ENCODE measurements around the gene CFAP100. TPM values are rescaled to one million over a fixed set of nuclear protein-coding genes. Genes with fewer than 3 reads are reported as not detected.

The CFAP100 gene
- total and polyA plus RNA-seq, 9 of the 15 experiments (the other 6 are each of a cell fraction or from before 2014, with no cell fraction given): not detected

DNA sequence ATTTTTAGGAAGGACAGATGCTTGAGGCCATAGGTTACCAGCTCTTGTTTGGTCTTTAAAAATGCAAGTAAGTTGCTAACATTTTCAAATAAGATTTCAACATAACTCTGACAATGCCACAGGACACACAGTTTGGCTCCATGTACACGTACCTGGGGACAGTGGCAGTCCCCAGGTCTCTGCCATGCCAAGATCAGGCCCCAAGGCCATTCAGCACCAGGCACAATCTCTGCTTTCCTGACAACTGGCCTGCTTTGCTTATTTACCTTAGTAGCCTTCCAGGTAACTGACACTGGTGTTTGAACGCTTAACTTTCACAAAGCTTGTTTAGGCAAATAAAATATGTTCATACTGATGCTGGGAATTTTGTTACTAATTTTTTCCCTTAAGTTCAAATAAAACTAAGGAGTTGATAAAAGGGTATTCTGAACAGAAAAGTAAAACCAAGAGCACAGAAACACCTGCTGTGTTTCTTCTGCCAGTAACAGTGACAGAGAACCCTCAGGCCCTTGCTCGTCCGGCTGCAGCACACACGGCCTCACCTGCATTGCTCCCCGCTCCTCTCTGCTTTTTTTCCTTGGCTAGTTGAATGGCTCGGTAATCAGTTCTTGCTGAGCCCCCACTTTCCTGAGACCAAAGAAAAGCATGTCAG is 64.5 kb downstream of the CFAP100 start (continued):
- TF ChIP-seq, protein P1, sequence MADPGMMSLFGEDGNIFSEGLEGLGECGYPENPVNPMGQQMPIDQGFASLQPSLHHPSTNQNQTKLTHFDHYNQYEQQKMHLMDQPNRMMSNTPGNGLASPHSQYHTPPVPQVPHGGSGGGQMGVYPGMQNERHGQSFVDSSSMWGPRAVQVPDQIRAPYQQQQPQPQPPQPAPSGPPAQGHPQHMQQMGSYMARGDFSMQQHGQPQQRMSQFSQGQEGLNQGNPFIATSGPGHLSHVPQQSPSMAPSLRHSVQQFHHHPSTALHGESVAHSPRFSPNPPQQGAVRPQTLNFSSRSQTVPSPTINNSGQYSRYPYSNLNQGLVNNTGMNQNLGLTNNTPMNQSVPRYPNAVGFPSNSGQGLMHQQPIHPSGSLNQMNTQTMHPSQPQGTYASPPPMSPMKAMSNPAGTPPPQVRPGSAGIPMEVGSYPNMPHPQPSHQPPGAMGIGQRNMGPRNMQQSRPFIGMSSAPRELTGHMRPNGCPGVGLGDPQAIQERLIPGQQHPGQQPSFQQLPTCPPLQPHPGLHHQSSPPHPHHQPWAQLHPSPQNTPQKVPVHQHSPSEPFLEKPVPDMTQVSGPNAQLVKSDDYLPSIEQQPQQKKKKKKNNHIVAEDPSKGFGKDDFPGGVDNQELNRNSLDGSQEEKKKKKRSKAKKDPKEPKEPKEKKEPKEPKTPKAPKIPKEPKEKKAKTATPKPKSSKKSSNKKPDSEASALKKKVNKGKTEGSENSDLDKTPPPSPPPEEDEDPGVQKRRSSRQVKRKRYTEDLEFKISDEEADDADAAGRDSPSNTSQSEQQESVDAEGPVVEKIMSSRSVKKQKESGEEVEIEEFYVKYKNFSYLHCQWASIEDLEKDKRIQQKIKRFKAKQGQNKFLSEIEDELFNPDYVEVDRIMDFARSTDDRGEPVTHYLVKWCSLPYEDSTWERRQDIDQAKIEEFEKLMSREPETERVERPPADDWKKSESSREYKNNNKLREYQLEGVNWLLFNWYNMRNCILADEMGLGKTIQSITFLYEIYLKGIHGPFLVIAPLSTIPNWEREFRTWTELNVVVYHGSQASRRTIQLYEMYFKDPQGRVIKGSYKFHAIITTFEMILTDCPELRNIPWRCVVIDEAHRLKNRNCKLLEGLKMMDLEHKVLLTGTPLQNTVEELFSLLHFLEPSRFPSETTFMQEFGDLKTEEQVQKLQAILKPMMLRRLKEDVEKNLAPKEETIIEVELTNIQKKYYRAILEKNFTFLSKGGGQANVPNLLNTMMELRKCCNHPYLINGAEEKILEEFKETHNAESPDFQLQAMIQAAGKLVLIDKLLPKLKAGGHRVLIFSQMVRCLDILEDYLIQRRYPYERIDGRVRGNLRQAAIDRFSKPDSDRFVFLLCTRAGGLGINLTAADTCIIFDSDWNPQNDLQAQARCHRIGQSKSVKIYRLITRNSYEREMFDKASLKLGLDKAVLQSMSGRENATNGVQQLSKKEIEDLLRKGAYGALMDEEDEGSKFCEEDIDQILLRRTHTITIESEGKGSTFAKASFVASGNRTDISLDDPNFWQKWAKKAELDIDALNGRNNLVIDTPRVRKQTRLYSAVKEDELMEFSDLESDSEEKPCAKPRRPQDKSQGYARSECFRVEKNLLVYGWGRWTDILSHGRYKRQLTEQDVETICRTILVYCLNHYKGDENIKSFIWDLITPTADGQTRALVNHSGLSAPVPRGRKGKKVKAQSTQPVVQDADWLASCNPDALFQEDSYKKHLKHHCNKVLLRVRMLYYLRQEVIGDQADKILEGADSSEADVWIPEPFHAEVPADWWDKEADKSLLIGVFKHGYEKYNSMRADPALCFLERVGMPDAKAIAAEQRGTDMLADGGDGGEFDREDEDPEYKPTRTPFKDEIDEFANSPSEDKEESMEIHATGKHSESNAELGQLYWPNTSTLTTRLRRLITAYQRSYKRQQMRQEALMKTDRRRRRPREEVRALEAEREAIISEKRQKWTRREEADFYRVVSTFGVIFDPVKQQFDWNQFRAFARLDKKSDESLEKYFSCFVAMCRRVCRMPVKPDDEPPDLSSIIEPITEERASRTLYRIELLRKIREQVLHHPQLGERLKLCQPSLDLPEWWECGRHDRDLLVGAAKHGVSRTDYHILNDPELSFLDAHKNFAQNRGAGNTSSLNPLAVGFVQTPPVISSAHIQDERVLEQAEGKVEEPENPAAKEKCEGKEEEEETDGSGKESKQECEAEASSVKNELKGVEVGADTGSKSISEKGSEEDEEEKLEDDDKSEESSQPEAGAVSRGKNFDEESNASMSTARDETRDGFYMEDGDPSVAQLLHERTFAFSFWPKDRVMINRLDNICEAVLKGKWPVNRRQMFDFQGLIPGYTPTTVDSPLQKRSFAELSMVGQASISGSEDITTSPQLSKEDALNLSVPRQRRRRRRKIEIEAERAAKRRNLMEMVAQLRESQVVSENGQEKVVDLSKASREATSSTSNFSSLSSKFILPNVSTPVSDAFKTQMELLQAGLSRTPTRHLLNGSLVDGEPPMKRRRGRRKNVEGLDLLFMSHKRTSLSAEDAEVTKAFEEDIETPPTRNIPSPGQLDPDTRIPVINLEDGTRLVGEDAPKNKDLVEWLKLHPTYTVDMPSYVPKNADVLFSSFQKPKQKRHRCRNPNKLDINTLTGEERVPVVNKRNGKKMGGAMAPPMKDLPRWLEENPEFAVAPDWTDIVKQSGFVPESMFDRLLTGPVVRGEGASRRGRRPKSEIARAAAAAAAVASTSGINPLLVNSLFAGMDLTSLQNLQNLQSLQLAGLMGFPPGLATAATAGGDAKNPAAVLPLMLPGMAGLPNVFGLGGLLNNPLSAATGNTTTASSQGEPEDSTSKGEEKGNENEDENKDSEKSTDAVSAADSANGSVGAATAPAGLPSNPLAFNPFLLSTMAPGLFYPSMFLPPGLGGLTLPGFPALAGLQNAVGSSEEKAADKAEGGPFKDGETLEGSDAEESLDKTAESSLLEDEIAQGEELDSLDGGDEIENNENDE (IDR thresholded peaks at IDR 0.05; ENCODE audit: low read depth, low read length): no peak
- no peak for TF ChIP-seq ZC3H4 (CRISPR knock-in tag; IDR thresholded peaks at IDR 0.05; ENCODE audit: borderline replicate concordance)
- TF ChIP-seq, protein P2, sequence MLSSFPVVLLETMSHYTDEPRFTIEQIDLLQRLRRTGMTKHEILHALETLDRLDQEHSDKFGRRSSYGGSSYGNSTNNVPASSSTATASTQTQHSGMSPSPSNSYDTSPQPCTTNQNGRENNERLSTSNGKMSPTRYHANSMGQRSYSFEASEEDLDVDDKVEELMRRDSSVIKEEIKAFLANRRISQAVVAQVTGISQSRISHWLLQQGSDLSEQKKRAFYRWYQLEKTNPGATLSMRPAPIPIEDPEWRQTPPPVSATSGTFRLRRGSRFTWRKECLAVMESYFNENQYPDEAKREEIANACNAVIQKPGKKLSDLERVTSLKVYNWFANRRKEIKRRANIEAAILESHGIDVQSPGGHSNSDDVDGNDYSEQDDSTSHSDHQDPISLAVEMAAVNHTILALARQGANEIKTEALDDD (IDR thresholded peaks at IDR 0.05): no peak
- TF ChIP-seq FOXK1 (CRISPR knock-in tag; IDR thresholded peaks at IDR 0.05; ENCODE audit: borderline replicate concordance): no peak
- TF ChIP-seq SP2 (IDR thresholded peaks at IDR 0.05; ENCODE audit: extremely low read depth, low read depth, low read length, poor library complexity, severe bottlenecking): no peak
- TF ChIP-seq, protein P3, sequence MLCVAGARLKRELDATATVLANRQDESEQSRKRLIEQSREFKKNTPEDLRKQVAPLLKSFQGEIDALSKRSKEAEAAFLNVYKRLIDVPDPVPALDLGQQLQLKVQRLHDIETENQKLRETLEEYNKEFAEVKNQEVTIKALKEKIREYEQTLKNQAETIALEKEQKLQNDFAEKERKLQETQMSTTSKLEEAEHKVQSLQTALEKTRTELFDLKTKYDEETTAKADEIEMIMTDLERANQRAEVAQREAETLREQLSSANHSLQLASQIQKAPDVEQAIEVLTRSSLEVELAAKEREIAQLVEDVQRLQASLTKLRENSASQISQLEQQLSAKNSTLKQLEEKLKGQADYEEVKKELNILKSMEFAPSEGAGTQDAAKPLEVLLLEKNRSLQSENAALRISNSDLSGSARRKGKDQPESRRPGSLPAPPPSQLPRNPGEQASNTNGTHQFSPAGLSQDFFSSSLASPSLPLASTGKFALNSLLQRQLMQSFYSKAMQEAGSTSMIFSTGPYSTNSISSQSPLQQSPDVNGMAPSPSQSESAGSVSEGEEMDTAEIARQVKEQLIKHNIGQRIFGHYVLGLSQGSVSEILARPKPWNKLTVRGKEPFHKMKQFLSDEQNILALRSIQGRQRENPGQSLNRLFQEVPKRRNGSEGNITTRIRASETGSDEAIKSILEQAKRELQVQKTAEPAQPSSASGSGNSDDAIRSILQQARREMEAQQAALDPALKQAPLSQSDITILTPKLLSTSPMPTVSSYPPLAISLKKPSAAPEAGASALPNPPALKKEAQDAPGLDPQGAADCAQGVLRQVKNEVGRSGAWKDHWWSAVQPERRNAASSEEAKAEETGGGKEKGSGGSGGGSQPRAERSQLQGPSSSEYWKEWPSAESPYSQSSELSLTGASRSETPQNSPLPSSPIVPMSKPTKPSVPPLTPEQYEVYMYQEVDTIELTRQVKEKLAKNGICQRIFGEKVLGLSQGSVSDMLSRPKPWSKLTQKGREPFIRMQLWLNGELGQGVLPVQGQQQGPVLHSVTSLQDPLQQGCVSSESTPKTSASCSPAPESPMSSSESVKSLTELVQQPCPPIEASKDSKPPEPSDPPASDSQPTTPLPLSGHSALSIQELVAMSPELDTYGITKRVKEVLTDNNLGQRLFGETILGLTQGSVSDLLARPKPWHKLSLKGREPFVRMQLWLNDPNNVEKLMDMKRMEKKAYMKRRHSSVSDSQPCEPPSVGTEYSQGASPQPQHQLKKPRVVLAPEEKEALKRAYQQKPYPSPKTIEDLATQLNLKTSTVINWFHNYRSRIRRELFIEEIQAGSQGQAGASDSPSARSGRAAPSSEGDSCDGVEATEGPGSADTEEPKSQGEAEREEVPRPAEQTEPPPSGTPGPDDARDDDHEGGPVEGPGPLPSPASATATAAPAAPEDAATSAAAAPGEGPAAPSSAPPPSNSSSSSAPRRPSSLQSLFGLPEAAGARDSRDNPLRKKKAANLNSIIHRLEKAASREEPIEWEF (CRISPR knock-in tag; IDR thresholded peaks at IDR 0.05): no peak
- TF ChIP-seq STAT5A (IDR thresholded peaks at IDR 0.05; ENCODE audit: borderline replicate concordance, low read length): no peak
- no peak for TF ChIP-seq MCM7 (IDR thresholded peaks at IDR 0.05)

All from K562 (cell line).